ENCODE data around the gene ZFR2.
"Not testable (repeated sequence)": the region's sequence is repeated elsewhere in the genome, so short reads cannot be mapped to it uniquely, and the experiment has no call there.

ZFR2 gene

GRCh38 chr19:3770136-3770999, 98.5 kb downstream of the ZFR2 start:
- no peak for DNase-seq

- no peak for DNase-seq
Measured at GRCh38 chr19:3769494-3769893, 99.3 kb downstream of the ZFR2 start.

GRCh38 chr19:3768748-3769099, 100.1 kb downstream of the ZFR2 start:
- DNase-seq, result no peak

GRCh38 chr19:3768015-3768747, 100.7 kb downstream of the ZFR2 start:
- DNase-seq, result no peak

GRCh38 chr19:3767050-3767449, 101.8 kb downstream of the ZFR2 start:
- no peak for DNase-seq

- no peak for DNase-seq
Measured at GRCh38 chr19:3766520-3766919, 102.3 kb downstream of the ZFR2 start.

- DNase-seq, result not testable (repeated sequence)
Measured at GRCh38 chr19:3765757-3766156, 103.1 kb downstream of the ZFR2 start.

- DNase-seq, result no peak
Measured at GRCh38 chr19:3765121-3765520, 103.7 kb downstream of the ZFR2 start.

GRCh38 chr19:3762501-3763459, 106.1 kb downstream of the ZFR2 start, which contains the start of gene MRPL54:
MRPL54 (plus strand) TSS chr19:3762682; CDS start chr19:3762701, 19 bp downstream.
- DNase-seq, result peak; percentile 99

GRCh38 chr19:3762130-3762473, 106.7 kb downstream of the ZFR2 start:
- no peak for DNase-seq

- DNase-seq, result peak; percentile 75
Measured at GRCh38 chr19:3761382-3762129, 107.3 kb downstream of the ZFR2 start, which contains the start of gene APBA3. APBA3 (minus strand) TSS chr19:3761692; CDS start chr19:3760264, 1,428 bp downstream.

GRCh38 chr19:3760871-3761361, 107.9 kb downstream of the ZFR2 start:
- DNase-seq, result no peak

- DNase-seq, result no peak
Measured at GRCh38 chr19:3759482-3760254, 109.2 kb downstream of the ZFR2 start.

GRCh38 chr19:3758297-3758696, 110.5 kb downstream of the ZFR2 start:
- not testable (repeated sequence) for DNase-seq

GRCh38 chr19:3757705-3758104, 111.1 kb downstream of the ZFR2 start:
- DNase-seq, result not testable (repeated sequence)

Measured in kidney glomerular epithelial cell (primary cell).